H1 (cell line): ENCODE measurements around the gene CARD14.
"Not testable (repeated sequence)": the region's sequence is repeated elsewhere in the genome, so short reads cannot be mapped to it uniquely, and the experiment has no call there.

ENCODE experiments used
- ASH2L ChIP-seq: fragments of 200-600, 300-600 bp; sonication (generic); IDR thresholded peaks from one replicate; pipeline ENCODE4 v1.7.1; 2017; ENCODE audit warnings: low read length
- BRCA1 ChIP-seq: IDR thresholded peaks from 2 replicates; pipeline ENCODE4 v1.6.1; 2012; ENCODE audit warnings: low read depth, low read length, improper control_type of control experiment
- CTBP2 ChIP-seq: IDR thresholded peaks from 2 replicates; pipeline ENCODE4 v1.7.0; 2011; ENCODE audit warnings: borderline replicate concordance, mild to moderate bottlenecking, moderate library complexity, mixed read lengths, low read length; ENCODE audit not compliant: insufficient read depth, insufficient read length
- CTCF ChIP-seq, 3 experiments: IDR thresholded peaks; 1 replicate in 2 of 3; 2 replicates in 1 of 3; pipeline versions ENCODE4 v1.5.1 to v1.6.1; 2011; ENCODE audit warnings: low read length in 3 of 3, mild to moderate bottlenecking in 3 of 3, inconsistent platforms in 2 of 3, low read depth in 1 of 3, moderate library complexity in 1 of 3; ENCODE audit not compliant: insufficient read depth in 1 of 3; ENCODE audit errors: control extremely low read depth in 1 of 3
- EP300 ChIP-seq, 2 experiments: IDR thresholded peaks; 1 replicate in 1 of 2; 2 replicates in 1 of 2; pipeline ENCODE4 v1.6.1; 2011 to 2012; ENCODE audit warnings: low read depth in 2 of 2, low read length in 2 of 2, mild to moderate bottlenecking in 2 of 2, borderline replicate concordance in 1 of 2, inconsistent platforms in 1 of 2, moderate library complexity in 1 of 2
- EZH2 ChIP-seq: fragments of 200-600 bp; sonication (generic); IDR thresholded peaks from 2 replicates; pipeline ENCODE4 v1.7.1; 2012; ENCODE audit warnings: low read depth, mild to moderate bottlenecking, moderate library complexity, low read length, inconsistent platforms; ENCODE audit not compliant: severe bottlenecking
- FOSL1 ChIP-seq: IDR thresholded peaks from 2 replicates; pipeline ENCODE4 v1.6.1; 2011; ENCODE audit warnings: mild to moderate bottlenecking, low read depth, low read length, moderate library complexity; ENCODE audit not compliant: insufficient read depth
- GABPA ChIP-seq: IDR thresholded peaks from 2 replicates; pipeline ENCODE4 v1.6.1; 2011; ENCODE audit warnings: mild to moderate bottlenecking, low read length, moderate library complexity, borderline replicate concordance; ENCODE audit not compliant: insufficient read depth
- POLR2A ChIP-seq, 2 experiments: IDR thresholded peaks; 1 replicate in 1 of 2; 2 replicates in 1 of 2; pipeline ENCODE4 v1.6.1; 2011; ENCODE audit warnings: low read depth in 2 of 2, low read length in 2 of 2, mild to moderate bottlenecking in 2 of 2; ENCODE audit errors: control extremely low read depth in 1 of 2
- POLR2AphosphoS5 ChIP-seq: IDR thresholded peaks from 2 replicates; pipeline ENCODE4 v1.6.1; 2011; ENCODE audit warnings: low read depth, low read length
- RFX5 ChIP-seq: IDR thresholded peaks from 2 replicates; pipeline ENCODE4 v1.6.1; 2011; ENCODE audit warnings: low read depth, low read length, improper control_type of control experiment, borderline replicate concordance
- ZNF274 ChIP-seq: IDR thresholded peaks from 2 replicates; pipeline ENCODE4 v1.7.0; 2012; ENCODE audit warnings: low read length, borderline replicate concordance; ENCODE audit errors: extremely low read depth

DNA sequence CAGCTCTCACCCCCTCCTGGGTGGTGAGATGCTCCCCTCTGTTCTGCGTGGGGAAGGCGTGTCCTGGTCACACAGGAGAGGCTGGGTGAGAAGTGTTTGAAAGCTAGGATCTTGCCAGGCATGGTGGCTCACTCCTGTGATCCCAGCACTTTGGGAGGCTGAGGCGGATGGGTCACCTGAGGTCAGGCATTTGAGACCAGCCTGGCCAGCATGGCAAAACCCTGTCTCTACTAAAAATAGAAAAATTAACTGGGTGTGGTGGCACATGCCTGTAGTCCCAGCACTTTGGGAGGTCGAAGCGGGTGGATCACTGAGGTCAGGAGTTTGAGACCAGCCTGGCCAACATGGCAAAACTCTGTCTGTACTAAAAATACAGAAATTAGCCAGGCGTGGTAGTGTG is 74.6 kb downstream of the CARD14 start:
- not testable (repeated sequence) for TF ChIP-seq EZH2; CTCF (IDR thresholded peaks at IDR 0.05; ENCODE audit: control extremely low read depth in 1 of 3, insufficient read depth in 1 of 3, low read depth in 1 of 3, low read length in 3 of 3); POLR2A (IDR thresholded peaks at IDR 0.05; ENCODE audit: control extremely low read depth in 1 of 2, low read depth in 2 of 2, low read length in 2 of 2); ASH2L; EP300 (IDR thresholded peaks at IDR 0.05; ENCODE audit: borderline replicate concordance in 1 of 2, low read depth in 2 of 2, low read length in 2 of 2); BRCA1; FOSL1; ZNF274; POLR2AphosphoS5; RFX5; GABPA; CTBP2
